Thoracic aorta (tissue), 2 donors: Measurements from ENCODE around the gene SGCA. TPM values are rescaled to one million over a fixed set of nuclear protein-coding genes. Genes with fewer than 3 reads are reported as not detected.

ENCODE experiments used
- ATAC-seq: fragments of 150-250 bp; one replicate; pipeline ENCODE4 v1.8.0; 2017; ENCODE audit warnings: low read depth; ENCODE audit not compliant: insufficient number of reproducible peaks, low FRiP score
- DNase-seq: peaks from one replicate; pipeline ENCODE4 v3.0.0-alpha.2; 2020; ENCODE audit warnings: low spot score
- H3K27ac ChIP-seq, 2 donors: fragments of 200-600 bp; sonication (generic); 1 replicate in 1 of 2; 2 replicates in 1 of 2; pipeline ENCODE4 v1.5.1; 2016; ENCODE audit warnings: mild to moderate bottlenecking in 2 of 2, moderate library complexity in 2 of 2
- H3K27me3 ChIP-seq: fragments of 200-600 bp; sonication (generic); replicated peaks from 2 replicates; pipeline ENCODE4 v1.6.0; 2016; ENCODE audit warnings: mild to moderate bottlenecking; ENCODE audit not compliant: insufficient read depth
- H3K36me3 ChIP-seq: fragments of 200-600 bp; sonication (generic); one replicate; pipeline ENCODE4 v1.5.1; 2016
- H3K4me1 ChIP-seq, 2 donors: fragments of 200-600 bp; sonication (generic); 1 replicate in 1 of 2; 2 replicates in 1 of 2; pipeline versions ENCODE4 v1.5.1 to v1.6.0; 2016; ENCODE audit warnings: low read depth in 2 of 2, mild to moderate bottlenecking in 1 of 2; ENCODE audit not compliant: control insufficient read depth in 1 of 2
- H3K4me3 ChIP-seq: fragments of 200-600 bp; sonication (generic); 2 replicates; pipeline ENCODE4 v1.5.1; 2016; ENCODE audit warnings: mild to moderate bottlenecking
- H3K9me3 ChIP-seq: fragments of 200-600 bp; sonication (generic); 2 replicates; pipeline ENCODE4 v1.5.1; 2016
- CTCF ChIP-seq: fragments of 200-600 bp; sonication (generic); IDR thresholded peaks from one replicate; pipeline ENCODE4 v1.5.1; 2019; ENCODE audit warnings: antibody characterized with exemption
- total RNA-seq, 2 donors: library from RNA; depleted of rRNA; stranded (reverse); fragments of >200 nt; gene quantifications; one replicate each; pipeline versions ENCODE4 v1.1.0 to v1.2.3, GENCODE V29; 2016

The SGCA gene
- total RNA-seq, 2 donors from 2014 or later = 95.5 to 158 TPM

GRCh38 chr17:50149417-50150353 lies 16.1 kb upstream of the SGCA start:
- no peak for ATAC-seq
- H3K9me3 ChIP-seq = no peaks in the 10 kb centered on the region
- H3K4me1 ChIP-seq = peaks cover 52 to 69% of the 10 kb centered on the region in 2 donors
- TF ChIP-seq CTCF = no peak
- peak overlapping the region; percentile 96 for H3K4me3 ChIP-seq
- DNase-seq = no peak
- no peaks in the 10 kb centered on the region for H3K27me3 ChIP-seq
- H3K27ac ChIP-seq = peak overlapping the region; percentile 90 to 92
- peaks cover 9% of the 10 kb centered on the region for H3K36me3 ChIP-seq

- DNase-seq (no peak), ATAC-seq (no peak)
- H3K9me3 ChIP-seq = no peaks in the 10 kb centered on the region
- peak within 1 kb of the TSS; percentile 90 to 94 for H3K27ac ChIP-seq
- peaks cover 5% of the 10 kb centered on the region for H3K36me3 ChIP-seq
- peak within 1 kb of the TSS; percentile 96 for H3K4me3 ChIP-seq
- peaks cover 51 to 68% of the 10 kb centered on the region in 2 donors for H3K4me1 ChIP-seq
- no peaks in the 10 kb centered on the region for H3K27me3 ChIP-seq
- TF ChIP-seq CTCF = no peak
Observed at GRCh38 chr17:50150354-50151040, 15.3 kb upstream of the SGCA start, which contains the start of gene PPP1R9B. PPP1R9B (minus strand) TSS chr17:50150677; CDS start chr17:50150513, 164 bp downstream.

GRCh38 chr17:50151041-50151936 lies 14.5 kb upstream of the SGCA start:
- TF ChIP-seq CTCF = peak; percentile 96
- H3K4me3 ChIP-seq = peak overlapping the region; percentile 96
- peaks cover 51 to 68% of the 10 kb centered on the region in 2 donors for H3K4me1 ChIP-seq
- no peaks in the 10 kb centered on the region for H3K27me3 ChIP-seq
- no peaks in the 10 kb centered on the region for H3K36me3 ChIP-seq
- H3K27ac ChIP-seq = peak overlapping the region; percentile 90 to 94
- DNase-seq = peak; percentile 72
- ATAC-seq = peak; percentile 54
- H3K9me3 ChIP-seq = no peaks in the 10 kb centered on the region

GRCh38 chr17:50151937-50152547 lies 13.8 kb upstream of the SGCA start:
- DNase-seq (no peak), ATAC-seq (no peak)
- Histone ChIP-seq H3K27ac (peak overlapping the region; percentile 90 to 94), H3K9me3 (no peaks in the 10 kb centered on the region), H3K4me3 (peak overlapping the region; percentile 96), H3K4me1 (peaks cover 45 to 65% of the 10 kb centered on the region in 2 donors), H3K36me3 (no peaks in the 10 kb centered on the region), H3K27me3 (no peaks in the 10 kb centered on the region)
- no peak for TF ChIP-seq CTCF
